KMS-11 (cell line): Measurements from ENCODE around the gene TBL1Y.

Experiments used
- H2AFZ ChIP-seq: fragments of 200-600 bp; sonication (generic); 2 replicates; pipeline ENCODE4 v1.6.1; 2016; ENCODE audit warnings: antibody characterized with exemption, mixed run types, low read depth
- H3K27ac ChIP-seq: fragments of 200-600 bp; sonication (generic); 2 replicates; pipeline ENCODE4 v1.6.1; 2016; ENCODE audit warnings: mild to moderate bottlenecking, mixed run types
- H3K27me3 ChIP-seq: fragments of 200-600 bp; sonication (generic); 2 replicates; pipeline ENCODE4 v1.6.1; 2017; ENCODE audit warnings: mild to moderate bottlenecking, low read depth, mixed run types, moderate library complexity; ENCODE audit not compliant: insufficient read depth
- H3K36me3 ChIP-seq: fragments of 200-600 bp; sonication (generic); 2 replicates; pipeline ENCODE4 v1.6.1; 2017; ENCODE audit warnings: mild to moderate bottlenecking, mixed run types; ENCODE audit not compliant: insufficient read depth
- H3K4me1 ChIP-seq: fragments of 200-600 bp; sonication (generic); 2 replicates; pipeline ENCODE4 v1.6.1; 2016; ENCODE audit warnings: mild to moderate bottlenecking, low read depth, mixed run types; ENCODE audit not compliant: poor library complexity, severe bottlenecking
- H3K4me2 ChIP-seq: fragments of 200-600 bp; sonication (generic); 2 replicates; pipeline ENCODE4 v1.7.0; 2016; ENCODE audit warnings: mild to moderate bottlenecking, mixed run types
- H3K4me3 ChIP-seq: fragments of 200-600 bp; sonication (generic); IDR thresholded peaks from 2 replicates; pipeline ENCODE4 v1.6.1; 2017; ENCODE audit warnings: low read depth, low read length, mixed read lengths; ENCODE audit not compliant: insufficient read depth
- H3K79me2 ChIP-seq: fragments of 200-600 bp; sonication (generic); 2 replicates; pipeline ENCODE4 v1.6.1; 2016; ENCODE audit warnings: low read depth, mixed run types; ENCODE audit not compliant: insufficient read depth
- H3K9ac ChIP-seq: fragments of 200-600 bp; sonication (generic); 2 replicates; pipeline ENCODE4 v1.6.1; 2016; ENCODE audit warnings: mild to moderate bottlenecking, mixed run types
- H4K20me1 ChIP-seq: fragments of 200-600 bp; sonication (generic); 2 replicates; pipeline ENCODE4 v1.6.1; 2016; ENCODE audit warnings: mild to moderate bottlenecking, mixed run types; ENCODE audit not compliant: insufficient read depth
- TF ChIP-seq, protein P1 (sequence below): fragments of 200-600 bp; sonication (generic); conservative IDR thresholded peaks from 2 replicates; pipeline ENCODE4 v1.6.1; 2017; ENCODE audit warnings: low read depth, mild to moderate bottlenecking, antibody characterized with exemption, low read length, moderate library complexity, mixed read lengths

Gene TBL1Y

DNA sequence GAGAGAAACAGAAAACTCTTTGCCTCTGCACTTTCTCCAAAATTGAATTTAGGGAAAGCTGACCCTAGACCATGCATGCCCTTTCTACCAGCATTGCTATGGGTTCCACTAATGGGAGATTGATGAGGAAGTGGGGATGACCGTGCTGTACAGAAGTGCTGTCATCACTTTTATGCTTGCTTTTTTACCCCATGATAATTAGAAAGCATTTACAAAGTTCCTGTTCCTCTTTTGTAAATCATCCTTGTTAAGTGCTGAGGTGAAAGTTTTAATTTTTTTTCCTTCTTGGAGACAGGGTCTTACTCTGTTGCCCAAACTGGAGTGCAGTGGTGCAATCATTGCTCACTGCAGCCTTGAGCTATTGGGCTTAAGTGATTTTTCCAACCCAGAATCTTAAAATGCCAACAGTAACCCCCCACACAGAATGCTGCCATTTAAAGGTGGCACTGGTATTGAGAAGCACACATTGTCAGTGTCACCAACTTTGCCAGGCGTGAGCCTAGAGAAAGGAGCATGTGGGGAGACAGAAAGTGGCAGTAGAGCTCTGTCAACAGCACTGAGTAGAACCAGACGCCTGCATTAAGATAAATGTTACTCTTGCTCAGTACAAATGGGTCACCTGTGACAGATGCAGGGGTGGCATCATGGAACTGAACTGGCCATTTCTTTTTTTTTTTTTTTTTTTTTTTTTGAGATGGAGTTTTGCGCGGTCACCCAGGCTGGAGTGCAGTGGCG lies 79.6 kb downstream of the TBL1Y start:
- H3K9ac ChIP-seq, result no peak overlapping the region
- no peak overlapping the region for H2AFZ ChIP-seq
- no peaks in the 10 kb centered on the region for H3K27me3 ChIP-seq
- no peak overlapping the region for H3K4me3 ChIP-seq
- no peaks in the 10 kb centered on the region for H3K79me2 ChIP-seq
- TF ChIP-seq, protein P1, sequence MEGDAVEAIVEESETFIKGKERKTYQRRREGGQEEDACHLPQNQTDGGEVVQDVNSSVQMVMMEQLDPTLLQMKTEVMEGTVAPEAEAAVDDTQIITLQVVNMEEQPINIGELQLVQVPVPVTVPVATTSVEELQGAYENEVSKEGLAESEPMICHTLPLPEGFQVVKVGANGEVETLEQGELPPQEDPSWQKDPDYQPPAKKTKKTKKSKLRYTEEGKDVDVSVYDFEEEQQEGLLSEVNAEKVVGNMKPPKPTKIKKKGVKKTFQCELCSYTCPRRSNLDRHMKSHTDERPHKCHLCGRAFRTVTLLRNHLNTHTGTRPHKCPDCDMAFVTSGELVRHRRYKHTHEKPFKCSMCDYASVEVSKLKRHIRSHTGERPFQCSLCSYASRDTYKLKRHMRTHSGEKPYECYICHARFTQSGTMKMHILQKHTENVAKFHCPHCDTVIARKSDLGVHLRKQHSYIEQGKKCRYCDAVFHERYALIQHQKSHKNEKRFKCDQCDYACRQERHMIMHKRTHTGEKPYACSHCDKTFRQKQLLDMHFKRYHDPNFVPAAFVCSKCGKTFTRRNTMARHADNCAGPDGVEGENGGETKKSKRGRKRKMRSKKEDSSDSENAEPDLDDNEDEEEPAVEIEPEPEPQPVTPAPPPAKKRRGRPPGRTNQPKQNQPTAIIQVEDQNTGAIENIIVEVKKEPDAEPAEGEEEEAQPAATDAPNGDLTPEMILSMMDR, result no peak
- H3K4me1 ChIP-seq, result no peaks in the 10 kb centered on the region
- no peaks in the 10 kb centered on the region for H4K20me1 ChIP-seq
- no peak overlapping the region for H3K27ac ChIP-seq
- no peaks in the 10 kb centered on the region for H3K36me3 ChIP-seq
- no peak overlapping the region for H3K4me2 ChIP-seq

DNA sequence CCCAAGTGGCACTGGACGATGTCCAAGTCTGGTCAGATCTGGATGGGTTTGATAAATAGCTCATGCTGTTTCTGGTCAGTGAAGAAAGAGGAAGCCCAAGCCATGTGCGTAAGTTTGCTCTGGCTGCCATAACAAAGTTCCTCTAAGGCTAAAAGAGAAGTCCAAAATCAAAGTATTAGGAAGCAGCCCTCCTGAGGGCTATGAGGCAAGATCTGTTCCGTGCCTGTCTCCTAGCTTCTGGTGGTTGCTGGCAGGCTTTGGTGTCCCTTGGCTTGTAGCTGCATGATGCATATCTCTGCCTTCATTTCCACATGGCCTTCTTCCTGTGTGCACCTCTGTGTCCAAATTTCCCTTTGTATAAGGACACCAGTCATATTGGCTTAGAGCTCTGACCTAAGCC lies 81.5 kb downstream of the TBL1Y start:
- no peak overlapping the region for H3K4me3 ChIP-seq
- no peaks in the 10 kb centered on the region for H3K27me3 ChIP-seq
- H3K79me2 ChIP-seq, result no peaks in the 10 kb centered on the region
- no peak overlapping the region for H3K27ac ChIP-seq
- no peak overlapping the region for H2AFZ ChIP-seq
- TF ChIP-seq, protein P1, result no peak
- H3K4me1 ChIP-seq, result no peaks in the 10 kb centered on the region
- no peak overlapping the region for H3K4me2 ChIP-seq
- no peaks in the 10 kb centered on the region for H4K20me1 ChIP-seq
- no peak overlapping the region for H3K9ac ChIP-seq
- no peaks in the 10 kb centered on the region for H3K36me3 ChIP-seq

DNA sequence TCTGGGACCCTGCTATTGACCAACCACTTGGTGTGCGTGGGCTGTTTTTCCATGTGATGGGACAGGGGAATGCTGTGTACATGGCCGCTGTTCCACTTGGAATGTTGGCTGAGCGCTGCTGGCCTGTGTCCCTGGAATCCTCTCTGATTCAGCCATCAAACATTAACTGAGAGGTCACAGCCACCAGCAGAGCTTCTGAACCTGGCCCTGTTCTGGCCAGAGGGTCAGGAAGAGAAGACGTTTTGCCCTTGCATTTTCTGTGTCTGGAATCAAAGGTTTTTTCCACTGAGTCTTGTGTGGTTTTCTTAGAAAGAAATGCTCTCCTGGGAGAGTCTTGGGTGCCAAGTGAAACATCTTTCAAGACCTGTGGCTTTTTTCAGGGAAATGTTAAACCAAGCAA lies 85.5 kb downstream of the TBL1Y start:
- Histone ChIP-seq H3K4me1 (no peaks in the 10 kb centered on the region), H3K27ac (no peak overlapping the region), H3K36me3 (no peaks in the 10 kb centered on the region), H4K20me1 (no peaks in the 10 kb centered on the region), H2AFZ (no peak overlapping the region), H3K27me3 (no peaks in the 10 kb centered on the region), H3K4me3 (no peak overlapping the region), H3K79me2 (no peaks in the 10 kb centered on the region), H3K9ac (no peak overlapping the region), H3K4me2 (no peak overlapping the region)
- TF ChIP-seq, protein P1, result no peak

DNA sequence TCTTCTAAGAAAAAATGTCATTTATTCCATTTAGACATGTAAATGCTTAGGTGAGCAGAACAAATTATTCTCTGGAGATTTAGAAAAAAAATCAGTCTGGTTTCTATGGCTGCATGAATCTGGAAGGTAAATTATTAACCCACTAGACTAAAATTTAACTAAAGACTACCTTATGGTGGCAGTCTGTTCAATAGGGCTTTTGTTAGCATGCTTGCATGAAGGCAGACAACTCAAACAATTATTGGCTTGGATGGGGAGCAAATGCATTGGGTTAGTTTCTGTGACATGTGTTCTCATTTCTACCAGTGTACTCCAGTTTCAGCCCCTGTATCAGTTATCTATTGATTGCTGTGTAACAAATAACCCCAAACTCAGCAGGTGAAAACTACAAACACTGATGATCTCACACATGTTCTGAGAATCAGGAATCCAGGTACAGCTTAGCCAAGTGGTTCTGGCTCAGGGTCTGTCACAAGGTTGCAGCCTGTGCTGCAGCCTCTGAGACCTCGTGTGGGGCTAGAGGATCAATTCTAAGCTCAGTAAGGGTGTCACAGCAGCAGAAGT lies 87.1 kb downstream of the TBL1Y start:
- Histone ChIP-seq H4K20me1 (no peaks in the 10 kb centered on the region), H3K27ac (no peak overlapping the region), H3K9ac (no peak overlapping the region), H3K27me3 (no peaks in the 10 kb centered on the region), H2AFZ (no peak overlapping the region), H3K79me2 (no peaks in the 10 kb centered on the region), H3K4me3 (no peak overlapping the region), H3K4me1 (no peaks in the 10 kb centered on the region), H3K36me3 (no peaks in the 10 kb centered on the region), H3K4me2 (no peak overlapping the region)
- TF ChIP-seq, protein P1, result no peak
